ENCODE results near the gene RABAC1. TPM values are rescaled to one million over a fixed set of nuclear protein-coding genes. Genes with fewer than 3 reads are reported as not detected.

RABAC1 gene
- total and polyA plus RNA-seq, 10 of the 15 experiments (the other 5 are each of a cell fraction or from before 2014, with no cell fraction given) = 10.9 to 115 (median 49.2) TPM

- TF ChIP-seq ELK1 (IDR thresholded peaks at IDR 0.05; ENCODE audit: low read depth, low read length) (no peak), CEBPB (IDR thresholded peaks at IDR 0.05; ENCODE audit: borderline replicate concordance in 1 of 2, low read depth in 2 of 2, low read length in 2 of 2) (no peak), CBX3 (IDR thresholded peaks at IDR 0.05; ENCODE audit: borderline replicate concordance, low read depth) (no peak), ZSCAN29 (IDR thresholded peaks at IDR 0.05) (no peak), PRDM15 (CRISPR knock-in tag; IDR thresholded peaks at IDR 0.05) (no peak), KDM1A (IDR thresholded peaks at IDR 0.05; ENCODE audit: borderline replicate concordance) (no peak), SMC3 (IDR thresholded peaks at IDR 0.05; ENCODE audit: borderline replicate concordance, low read length) (peak; percentile 81; the same call in 1 of the 2 replicates), ZNF274 (IDR thresholded peaks at IDR 0.05; ENCODE audit: insufficient read depth, insufficient read length) (no peak), CBFB (IDR thresholded peaks at IDR 0.05; ENCODE audit: low read depth) (no peak), IRF4 (IDR thresholded peaks at IDR 0.05; ENCODE audit: low read depth, low read length) (0 out of 2 replicates have a peak, but pooled peaks have one; percentile 18), BHLHE40 (IDR thresholded peaks at IDR 0.05; ENCODE audit: borderline replicate concordance in 1 of 2, low read depth in 2 of 2, low read length in 1 of 2) (peak; percentile 50 to 51; a peak in 2 of 4 replicates), MAX (IDR thresholded peaks at IDR 0.05; ENCODE audit: low read depth, low read length) (no peak), MTA3 (IDR thresholded peaks at IDR 0.05; ENCODE audit: borderline replicate concordance, low read length) (no peak), STAT3 (IDR thresholded peaks at IDR 0.05; ENCODE audit: low read depth, low read length) (no peak), RELB (IDR thresholded peaks at IDR 0.05; ENCODE audit: low read depth) (peak; percentile 64; the same call in 1 of the 2 replicates), LARP7 (IDR thresholded peaks at IDR 0.05) (no peak), USF1 (IDR thresholded peaks at IDR 0.05; ENCODE audit: borderline replicate concordance, extremely low read length, insufficient read depth, low read depth, low read length) (no peak), SKIL (IDR thresholded peaks at IDR 0.05; ENCODE audit: low read depth, poor library complexity, severe bottlenecking) (peak; percentile 27)
Observed at GRCh38 chr19:41934849-41935374, 24.2 kb downstream of the RABAC1 start (continued).
